DOHH2 (cell line): Measurements from ENCODE around the gene PTPRZ1.

Experiments used
- H3F3A ChIP-seq: fragments of 200-600 bp; sonication (generic), shearing (Covaris generic); 2 replicates; pipeline ENCODE4 v1.6.0; 2016; ENCODE audit warnings: antibody characterized with exemption, mild to moderate bottlenecking; ENCODE audit not compliant: control insufficient read depth, insufficient read depth
- H3K27ac ChIP-seq: fragments of 200-600 bp; sonication (generic); 2 replicates; pipeline ENCODE4 v1.5.1; 2014; ENCODE audit warnings: low read depth, mild to moderate bottlenecking, low read length, moderate library complexity
- H3K27me3 ChIP-seq: fragments of 200-600 bp; sonication (generic); 2 replicates; pipeline ENCODE4 v1.6.1; 2014; ENCODE audit warnings: mild to moderate bottlenecking, low read length, mixed read lengths; ENCODE audit not compliant: control insufficient read depth
- H3K36me3 ChIP-seq: fragments of 200-600 bp; sonication (generic); 2 replicates; pipeline ENCODE4 v1.6.1; 2014; ENCODE audit warnings: mild to moderate bottlenecking, low read length, moderate library complexity, mixed read lengths; ENCODE audit not compliant: control insufficient read depth
- H3K4me1 ChIP-seq: fragments of 200-600 bp; sonication (generic); 2 replicates; pipeline ENCODE4 v1.6.1; 2014; ENCODE audit warnings: mild to moderate bottlenecking, low read length, mixed read lengths; ENCODE audit not compliant: control insufficient read depth
- H3K4me2 ChIP-seq: fragments of 200-600 bp; sonication (generic); 2 replicates; pipeline ENCODE4 v1.6.0; 2014; ENCODE audit warnings: mild to moderate bottlenecking, low read length, moderate library complexity
- H3K4me3 ChIP-seq: fragments of 200-600 bp; sonication (generic); 2 replicates; pipeline ENCODE4 v1.5.1; 2014; ENCODE audit warnings: mild to moderate bottlenecking, low read length, mixed read lengths
- H3K79me2 ChIP-seq: fragments of 200-600 bp; sonication (generic); 2 replicates; pipeline ENCODE4 v1.6.1; 2014; ENCODE audit warnings: mild to moderate bottlenecking, low read length, mixed read lengths; ENCODE audit not compliant: control insufficient read depth
- H3K9me2 ChIP-seq: fragments of 200-600 bp; sonication (generic); replicated peaks from 2 replicates; pipeline ENCODE4 v1.6.1; 2014; ENCODE audit warnings: mild to moderate bottlenecking, low read length, mixed read lengths; ENCODE audit not compliant: control insufficient read depth
- H3K9me3 ChIP-seq: fragments of 200-600 bp; sonication (generic); 2 replicates; pipeline ENCODE4 v1.6.1; 2014; ENCODE audit warnings: antibody characterized with exemption, low read length, mixed read lengths; ENCODE audit not compliant: control insufficient read depth, insufficient read depth
- H4K20me1 ChIP-seq: fragments of 200-600 bp; sonication (generic); 2 replicates; pipeline ENCODE4 v1.6.0; 2014; ENCODE audit warnings: low read depth, mild to moderate bottlenecking, antibody characterized with exemption, low read length, moderate library complexity; ENCODE audit not compliant: control insufficient read depth, insufficient read depth
- CTCF ChIP-seq: fragments of 200-600 bp; sonication (generic); IDR thresholded peaks from one replicate; pipeline ENCODE4 v1.5.1; 2014; ENCODE audit warnings: antibody characterized with exemption, mild to moderate bottlenecking, low read depth, low read length; ENCODE audit not compliant: poor library complexity, severe bottlenecking
- EZH2phosphoT487 ChIP-seq: fragments of 200-600 bp; sonication (generic); IDR thresholded peaks from 2 replicates; pipeline ENCODE4 v1.6.1; 2017; ENCODE audit warnings: borderline replicate concordance, mild to moderate bottlenecking, antibody characterized with exemption, low read length, moderate library complexity, mixed read lengths

The PTPRZ1 gene

GRCh38 chr7:121908042-121908441, 35.1 kb downstream of the PTPRZ1 start:
- Histone ChIP-seq H3K4me2 (no peak overlapping the region), H4K20me1 (no peaks in the 10 kb centered on the region)

GRCh38 chr7:121909716-121910345, 36.9 kb downstream of the PTPRZ1 start:
- Histone ChIP-seq H3K27me3 (no peaks in the 10 kb centered on the region), H3K4me1 (no peaks in the 10 kb centered on the region), H3F3A (no peaks in the 10 kb centered on the region), H3K4me2 (no peak overlapping the region), H3K27ac (no peak overlapping the region), H3K9me2 (no peaks in the 10 kb centered on the region), H4K20me1 (no peaks in the 10 kb centered on the region), H3K4me3 (no peak overlapping the region), H3K36me3 (no peaks in the 10 kb centered on the region), H3K79me2 (no peaks in the 10 kb centered on the region), H3K9me3 (no peaks in the 10 kb centered on the region)
- no peak for TF ChIP-seq CTCF
- TF ChIP-seq EZH2phosphoT487: no peak

More at GRCh38 chr7:121908042-121908441, 35.1 kb downstream of the PTPRZ1 start:
- H3K36me3 ChIP-seq: no peaks in the 10 kb centered on the region
- no peaks in the 10 kb centered on the region for H3K9me2 ChIP-seq
- H3K27ac ChIP-seq: no peak overlapping the region
- H3F3A ChIP-seq: no peaks in the 10 kb centered on the region
- H3K79me2 ChIP-seq: no peaks in the 10 kb centered on the region
- H3K27me3 ChIP-seq: no peaks in the 10 kb centered on the region
- H3K9me3 ChIP-seq: no peaks in the 10 kb centered on the region
- H3K4me1 ChIP-seq: no peaks in the 10 kb centered on the region
- TF ChIP-seq CTCF (no peak), EZH2phosphoT487 (no peak)
- no peak overlapping the region for H3K4me3 ChIP-seq

GRCh38 chr7:121913947-121914675, 41.1 kb downstream of the PTPRZ1 start:
- no peaks in the 10 kb centered on the region for H4K20me1 ChIP-seq
- no peaks in the 10 kb centered on the region for H3K27me3 ChIP-seq
- no peaks in the 10 kb centered on the region for H3K4me1 ChIP-seq
- no peaks in the 10 kb centered on the region for H3K79me2 ChIP-seq
- TF ChIP-seq EZH2phosphoT487 (no peak), CTCF (no peak)
- H3K27ac ChIP-seq: no peak overlapping the region
- no peaks in the 10 kb centered on the region for H3K36me3 ChIP-seq
- no peak overlapping the region for H3K4me2 ChIP-seq
- no peak overlapping the region for H3K4me3 ChIP-seq
- H3K9me2 ChIP-seq: no peaks in the 10 kb centered on the region
- H3K9me3 ChIP-seq: no peaks in the 10 kb centered on the region
- H3F3A ChIP-seq: no peaks in the 10 kb centered on the region
